Thyroid gland (tissue), 4 donors: ENCODE data around the gene DPH7. TPM values are rescaled to one million over a fixed set of nuclear protein-coding genes. Genes with fewer than 3 reads are reported as not detected.

Experiments
- DNase-seq, 2 donors: peaks; one replicate each; pipeline ENCODE4 v3.0.0-alpha.2; 2019
- H3K27ac ChIP-seq, 3 donors: fragments of 200-600 bp; sonication (generic); 1 replicate in 2 of 3; 2 replicates in 1 of 3; pipeline ENCODE4 v1.5.1; 2016 to 2019; ENCODE audit warnings: mild to moderate bottlenecking in 1 of 3, moderate library complexity in 1 of 3
- H3K27me3 ChIP-seq: fragments of 200-600 bp; sonication (generic); one replicate; pipeline ENCODE4 v1.5.1; 2019
- H3K36me3 ChIP-seq, 2 donors: fragments of 200-600 bp; sonication (generic); one replicate each; pipeline ENCODE4 v1.5.1; 2016 to 2019
- H3K4me1 ChIP-seq, 2 donors: fragments of 200-600 bp; sonication (generic); one replicate each; pipeline ENCODE4 v1.5.1; 2017 to 2019
- H3K4me3 ChIP-seq, 3 donors: fragments of 200-600 bp; sonication (generic); replicated peaks in 1 of 3; 1 replicate in 2 of 3; 2 replicates in 1 of 3; pipeline ENCODE4 v1.5.1; 2016; ENCODE audit warnings: mild to moderate bottlenecking in 1 of 3
- H3K9me3 ChIP-seq: fragments of 200-600 bp; sonication (generic); one replicate; pipeline ENCODE4 v1.5.1; 2017
- POLR2A ChIP-seq, 2 donors: fragments of 450-650 bp; IDR thresholded peaks; one replicate each; pipeline ENCODE4 v1.6.1; 2017; ENCODE audit warnings: antibody characterized with exemption in 2 of 2, mild to moderate bottlenecking in 2 of 2, moderate library complexity in 1 of 2
- WGBS, 2 donors: methylation state at CpG; one replicate each; pipeline ENCODE4 v1.1.5; 2017; 5-methylcytosine and 5-hydroxymethylcytosine counted together
- intact Hi-C: fragments of 100-400 bp; cut with DNase I; formaldehyde crosslinking; loops from one replicate; pipeline ENCODE4 v1.15.1; 2023
- total RNA-seq, 4 donors: library from RNA; depleted of rRNA; stranded (reverse); fragments of >200 nt; gene quantifications; one replicate each; pipeline ENCODE4 v1.2.3, GENCODE V29; 2016
- TF ChIP-seq, protein P1 (sequence below), 6 experiments: fragments of 200-600 bp in 3 of 6; fragments of 450-650 bp in 3 of 6; sonication (generic) in 3 of 6; IDR thresholded peaks; one replicate each; pipeline ENCODE4 v1.5.1; 2016 to 2019; ENCODE audit warnings: antibody characterized with exemption in 6 of 6, mild to moderate bottlenecking in 2 of 6, inconsistent platforms in 1 of 6, moderate library complexity in 1 of 6

DPH7 gene
- total RNA-seq, 4 donors from 2014 or later, result 20.8 to 47.4 (median 34.1) TPM

- peak overlapping the region; percentile 38 to 91 (median 84) for H3K27ac ChIP-seq
- intact Hi-C loops, result no loop called here
Observed at GRCh38 chr9:137606005-137606621, 27.4 kb upstream of the DPH7 start.

DNA sequence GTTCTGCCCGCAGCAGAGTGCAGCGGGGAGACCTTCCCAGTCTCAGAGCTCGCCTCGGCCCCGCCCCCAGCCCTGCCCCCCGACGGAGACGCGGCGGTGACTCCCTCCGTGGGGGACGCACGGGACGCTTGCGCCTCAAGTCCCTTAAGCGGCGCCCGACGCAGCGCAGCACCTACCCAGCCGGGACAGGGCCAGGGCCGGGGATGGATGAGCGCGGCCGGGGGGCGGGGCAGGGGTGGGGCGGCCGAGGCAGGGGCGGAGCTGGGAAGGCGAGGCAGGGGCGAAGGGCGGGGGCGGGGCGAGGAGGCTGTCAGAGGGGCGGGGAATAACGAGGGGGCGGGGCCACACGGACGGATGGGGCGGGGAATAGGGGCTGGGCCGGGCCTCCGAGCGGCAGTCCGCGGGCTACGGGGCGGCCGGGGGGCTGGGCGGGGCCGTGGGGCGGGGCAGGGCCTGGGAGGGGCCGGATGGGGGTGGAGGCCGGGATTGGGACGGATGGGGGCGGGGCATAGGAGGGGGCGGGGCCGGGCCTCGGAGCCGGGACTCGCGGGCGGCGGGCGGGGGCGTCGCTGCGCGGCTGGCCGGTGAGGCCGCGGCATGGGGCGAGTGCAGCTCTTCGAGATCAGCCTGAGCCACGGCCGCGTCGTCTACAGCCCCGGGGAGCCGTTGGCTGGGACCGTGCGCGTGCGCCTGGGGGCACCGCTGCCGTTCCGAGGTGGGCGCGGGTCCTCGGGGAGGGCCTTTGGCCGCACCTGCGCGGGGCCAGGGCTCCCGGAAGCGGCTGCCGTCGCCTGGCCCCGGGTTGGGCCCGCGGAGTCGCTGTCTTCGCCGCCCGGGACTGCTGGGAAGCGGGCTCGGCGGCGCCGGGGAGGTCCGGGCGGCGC, 26.6 kb upstream of the DPH7 start, which contains the start of gene ARRDC1:
ARRDC1 (plus strand) TSS at position 566 of the 884 bp plus-strand sequence; CDS start at position 598, 32 bp downstream.
- H3K4me3 ChIP-seq, result peak within 1 kb of the TSS; percentile 75 to 86 (median 86)
- TF ChIP-seq, protein P1, sequence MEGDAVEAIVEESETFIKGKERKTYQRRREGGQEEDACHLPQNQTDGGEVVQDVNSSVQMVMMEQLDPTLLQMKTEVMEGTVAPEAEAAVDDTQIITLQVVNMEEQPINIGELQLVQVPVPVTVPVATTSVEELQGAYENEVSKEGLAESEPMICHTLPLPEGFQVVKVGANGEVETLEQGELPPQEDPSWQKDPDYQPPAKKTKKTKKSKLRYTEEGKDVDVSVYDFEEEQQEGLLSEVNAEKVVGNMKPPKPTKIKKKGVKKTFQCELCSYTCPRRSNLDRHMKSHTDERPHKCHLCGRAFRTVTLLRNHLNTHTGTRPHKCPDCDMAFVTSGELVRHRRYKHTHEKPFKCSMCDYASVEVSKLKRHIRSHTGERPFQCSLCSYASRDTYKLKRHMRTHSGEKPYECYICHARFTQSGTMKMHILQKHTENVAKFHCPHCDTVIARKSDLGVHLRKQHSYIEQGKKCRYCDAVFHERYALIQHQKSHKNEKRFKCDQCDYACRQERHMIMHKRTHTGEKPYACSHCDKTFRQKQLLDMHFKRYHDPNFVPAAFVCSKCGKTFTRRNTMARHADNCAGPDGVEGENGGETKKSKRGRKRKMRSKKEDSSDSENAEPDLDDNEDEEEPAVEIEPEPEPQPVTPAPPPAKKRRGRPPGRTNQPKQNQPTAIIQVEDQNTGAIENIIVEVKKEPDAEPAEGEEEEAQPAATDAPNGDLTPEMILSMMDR (IDR thresholded peaks at IDR 0.05), result no peak
- TF ChIP-seq POLR2A (IDR thresholded peaks at IDR 0.05), result peak in 1 of 2 donors; percentile 78
- no peaks in the 10 kb centered on the region for H3K9me3 ChIP-seq
- peak; percentile 97 for DNase-seq
- peaks cover 24 to 26% of the 10 kb centered on the region in 2 donors for H3K4me1 ChIP-seq
- WGBS, 2 donors, result no CpG with 5 or more reads among the region's 111 CpGs
- H3K27ac ChIP-seq, result peak within 1 kb of the TSS; percentile 38 to 91 (median 84)
- no peaks in the 10 kb centered on the region for H3K36me3 ChIP-seq
- intact Hi-C loops, result no loop called here
- no peaks in the 10 kb centered on the region for H3K27me3 ChIP-seq

More at GRCh38 chr9:137606005-137606621, 27.4 kb upstream of the DPH7 start:
- Histone ChIP-seq H3K4me1 (peaks cover 24 to 31% of the 10 kb centered on the region in 2 donors), H3K4me3 (peak overlapping the region; percentile 75 to 86 (median 86)), H3K9me3 (no peaks in the 10 kb centered on the region), H3K27me3 (no peaks in the 10 kb centered on the region), H3K36me3 (no peaks in the 10 kb centered on the region)
- peak; percentile 75 to 78 for DNase-seq
- no peak for TF ChIP-seq POLR2A (IDR thresholded peaks at IDR 0.05)
- TF ChIP-seq, protein P1 (IDR thresholded peaks at IDR 0.05), result peak in 1 of 6 experiments; percentile 5
- WGBS, 2 donors, result no CpG with 5 or more reads among the region's 57 CpGs

DNA sequence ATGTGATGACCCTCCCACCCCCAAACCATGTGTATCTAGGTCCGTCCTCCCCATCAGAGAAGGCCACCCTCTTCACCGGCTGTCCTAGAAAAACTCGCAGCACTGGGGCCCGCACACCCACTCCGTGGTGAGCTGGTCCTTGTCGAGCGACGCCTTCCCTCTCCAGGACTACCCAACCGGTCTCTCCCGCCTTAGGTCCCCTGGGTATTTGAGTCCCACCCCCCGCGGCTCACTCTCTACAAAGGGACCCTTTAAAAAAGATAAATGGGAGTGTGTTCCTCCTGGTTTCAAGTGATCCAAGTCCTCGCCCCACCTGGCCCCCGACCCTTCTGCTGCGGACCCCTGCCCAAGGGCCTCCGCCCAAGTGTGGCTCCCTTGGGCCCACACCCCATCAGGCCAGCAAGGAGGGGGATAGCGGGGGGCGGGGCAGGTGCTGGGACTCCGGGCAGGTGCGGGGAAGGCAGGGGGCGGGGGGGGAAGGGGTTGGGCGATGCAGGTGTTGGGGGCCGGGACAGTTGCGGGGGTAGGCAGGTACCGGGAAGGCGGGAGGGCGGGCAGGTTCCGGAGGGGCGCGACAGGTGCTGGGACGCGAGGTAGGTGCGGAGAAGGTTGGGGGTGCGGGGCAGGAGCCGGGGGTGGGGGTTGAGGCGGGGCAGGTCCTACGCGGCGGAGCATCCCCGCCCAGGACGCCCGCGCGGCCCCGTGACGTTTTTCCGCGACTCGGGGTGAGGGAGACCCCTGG, 25.8 kb upstream of the DPH7 start:
- Histone ChIP-seq H3K27ac (peak overlapping the region in 2 of 3 donors; percentile 49 to 68), H3K9me3 (no peaks in the 10 kb centered on the region), H3K36me3 (no peaks in the 10 kb centered on the region), H3K4me3 (peak overlapping the region in 1 of 3 donors; percentile 74), H3K4me1 (peaks cover 24 to 26% of the 10 kb centered on the region in 2 donors), H3K27me3 (no peaks in the 10 kb centered on the region)
- intact Hi-C loops, result no loop called here
- DNase-seq, result peak; percentile 74 to 78
- 3 to 8% methylated on average over 24 to 25 of the region's 49 CpGs for WGBS, 2 donors
- no peak for TF ChIP-seq POLR2A (IDR thresholded peaks at IDR 0.05)
- TF ChIP-seq, protein P1 (IDR thresholded peaks at IDR 0.05), result no peak

- TF ChIP-seq, protein P1 (IDR thresholded peaks at IDR 0.05), result no peak
- no peak for TF ChIP-seq POLR2A (IDR thresholded peaks at IDR 0.05)
- no peaks in the 10 kb centered on the region for H3K27me3 ChIP-seq
- peaks cover 24 to 26% of the 10 kb centered on the region in 2 donors for H3K4me1 ChIP-seq
- H3K9me3 ChIP-seq, result no peaks in the 10 kb centered on the region
- H3K27ac ChIP-seq, result peak overlapping the region in 1 of 3 donors; percentile 68
- H3K4me3 ChIP-seq, result no peak overlapping the region
- 85 to 87% methylated on average over 11 to 13 of the region's 13 CpGs for WGBS, 2 donors
- H3K36me3 ChIP-seq, result no peaks in the 10 kb centered on the region
- intact Hi-C loops, result no loop called here
- no peak for DNase-seq
Observed at GRCh38 chr9:137603879-137604278, 25.2 kb upstream of the DPH7 start.
